Right renal pelvis (tissue), 4 donors: Measurements from ENCODE around the gene EMP1. TPM values are rescaled to one million over a fixed set of nuclear protein-coding genes. Genes with fewer than 3 reads are reported as not detected.
A peak's percentile ranks its signal among the peaks of the same experiment; 100 is the strongest.

ENCODE experiments used
- DNase-seq, 4 donors: peaks; one replicate each; pipeline ENCODE4 v3.0.0-alpha.2; 2013; ENCODE audit warnings: low read depth in 4 of 4, low spot score in 3 of 4, missing footprints in 1 of 4
- polyA plus RNA-seq, 4 donors: library from polyadenylated mRNA; unstranded; fragments of 120-200 nt; gene quantifications; one replicate each; pipeline ENCODE4 v1.2.1, GENCODE V29; 2013; ENCODE audit not compliant: insufficient read length in 4 of 4

Gene EMP1
- polyA plus RNA-seq, 4 donors = 113 to 139 (median 125) TPM

DNA sequence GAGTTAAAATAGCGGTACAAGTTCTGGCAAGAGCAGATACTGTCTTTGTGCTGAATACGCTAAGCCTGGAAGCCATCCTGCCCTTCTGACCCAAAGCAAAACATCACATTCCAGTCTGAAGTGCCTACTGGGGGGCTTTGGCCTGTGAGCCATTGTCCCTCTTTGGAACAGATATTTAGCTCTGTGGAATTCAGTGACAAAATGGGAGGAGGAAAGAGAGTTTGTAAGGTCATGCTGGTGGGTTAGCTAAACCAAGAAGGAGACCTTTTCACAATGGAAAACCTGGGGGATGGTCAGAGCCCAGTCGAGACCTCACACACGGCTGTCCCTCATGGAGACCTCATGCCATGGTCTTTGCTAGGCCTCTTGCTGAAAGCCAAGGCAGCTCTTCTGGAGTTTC, 18.5 kb downstream of the EMP1 start:
- DNase-seq = no peak

GRCh38 chr12:13218641-13219040, 22.1 kb downstream of the EMP1 start:
- DNase-seq = no peak

DNA sequence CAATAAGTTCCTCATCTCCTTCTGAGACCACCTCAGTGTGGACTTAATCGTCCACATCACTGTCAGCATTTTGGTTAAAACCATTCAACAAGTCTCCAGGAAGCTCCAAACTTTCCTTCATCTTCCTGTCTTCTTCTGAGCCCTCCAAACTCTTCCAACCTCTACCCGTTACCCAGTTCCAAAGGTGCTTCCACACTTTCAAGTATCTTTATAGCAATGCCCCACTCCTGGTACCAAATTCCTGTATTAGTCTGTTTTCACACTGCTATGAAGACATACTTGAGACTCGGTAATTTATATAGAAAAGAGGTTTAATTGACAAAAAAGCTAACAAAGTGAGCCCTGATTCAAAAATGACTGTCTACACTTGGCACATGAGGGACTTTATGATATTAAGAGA, 22.8 kb downstream of the EMP1 start:
- no peak for DNase-seq

GRCh38 chr12:13220838-13221237, 24.3 kb downstream of the EMP1 start:
- no peak for DNase-seq

- no peak for DNase-seq
These were observed 25.6 kb downstream of the EMP1 start for GRCh38 chr12:13222076-13222475.

GRCh38 chr12:13223179-13223804, 26.8 kb downstream of the EMP1 start:
- DNase-seq = no peak

- DNase-seq = no peak
These were observed 27.4 kb downstream of the EMP1 start for GRCh38 chr12:13223941-13224340.

DNA sequence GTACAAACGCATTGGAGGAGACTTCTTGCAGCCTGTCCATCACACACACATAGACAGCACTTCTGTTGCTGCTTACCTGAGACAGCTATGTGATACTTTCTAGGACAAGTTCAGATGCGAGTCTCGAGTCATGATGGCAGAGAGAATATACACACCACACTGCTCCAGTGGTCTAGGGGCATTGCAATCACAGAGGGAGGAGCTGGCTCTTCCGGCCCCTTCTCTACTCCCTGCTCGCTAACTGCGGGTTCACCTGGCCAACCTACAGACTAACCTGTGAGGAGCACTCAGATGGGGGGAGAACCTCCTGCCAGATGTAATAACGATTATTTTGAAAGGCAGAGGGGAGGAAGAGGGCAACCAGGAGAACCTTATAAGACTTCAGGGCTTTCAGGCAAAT, 30.7 kb downstream of the EMP1 start:
- no peak for DNase-seq

DNA sequence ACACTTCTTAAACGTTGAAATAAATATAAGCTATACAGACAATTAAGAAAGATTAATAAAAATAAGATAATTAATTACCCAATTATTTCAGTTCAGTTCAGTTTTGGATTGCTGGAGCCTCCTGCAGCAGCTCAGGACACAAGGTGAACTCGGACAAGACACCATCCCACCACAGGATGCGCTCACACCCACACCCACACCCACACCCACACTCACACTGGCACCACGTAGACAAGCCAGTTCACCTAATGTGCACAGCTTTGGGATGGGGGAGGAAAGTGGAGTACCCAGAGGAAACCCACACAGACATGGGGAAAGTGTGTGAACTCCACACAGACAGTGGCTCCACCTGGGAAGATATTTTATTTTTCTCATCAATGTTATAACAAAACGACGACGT, 32.1 kb downstream of the EMP1 start:
- DNase-seq = no peak

DNA sequence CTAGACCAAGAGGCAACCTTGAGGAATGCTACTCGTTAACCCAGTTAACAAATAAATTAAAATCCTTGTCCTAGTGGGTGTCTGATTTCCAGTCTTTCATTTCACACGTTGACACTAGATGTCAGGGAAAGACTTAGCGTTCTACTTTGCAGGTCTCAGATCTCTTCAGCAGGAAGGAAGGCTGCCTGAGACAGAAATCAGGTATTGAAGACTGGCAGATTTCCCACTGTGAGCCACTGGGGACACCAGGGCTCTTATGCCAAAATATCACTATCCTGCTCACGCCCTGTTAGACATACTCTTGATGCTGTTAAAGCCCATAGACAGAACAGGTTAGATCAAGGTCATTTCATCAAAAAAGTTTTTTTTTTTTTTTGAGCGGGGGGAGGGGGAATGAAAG, 33.0 kb downstream of the EMP1 start:
- DNase-seq = no peak

DNA sequence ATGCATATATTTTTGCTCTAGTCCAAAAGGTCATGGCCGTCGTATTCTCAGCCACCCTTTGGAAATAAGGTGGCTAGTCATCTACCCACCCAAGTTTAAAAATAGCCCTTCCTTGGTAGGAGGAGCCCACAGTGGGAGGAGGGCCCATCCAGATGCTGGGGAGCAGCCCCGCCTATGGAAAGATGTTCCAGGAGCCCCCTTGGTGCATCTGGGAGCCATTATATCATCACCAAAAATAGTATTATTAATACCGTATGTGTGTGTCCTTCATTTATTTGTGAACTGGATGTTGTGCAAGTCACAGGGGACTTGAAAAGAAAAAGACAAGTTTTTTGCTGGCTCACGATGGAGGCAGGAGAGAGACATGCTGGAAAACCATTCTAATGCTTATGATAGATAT, 34.0 kb downstream of the EMP1 start:
- no peak for DNase-seq

DNA sequence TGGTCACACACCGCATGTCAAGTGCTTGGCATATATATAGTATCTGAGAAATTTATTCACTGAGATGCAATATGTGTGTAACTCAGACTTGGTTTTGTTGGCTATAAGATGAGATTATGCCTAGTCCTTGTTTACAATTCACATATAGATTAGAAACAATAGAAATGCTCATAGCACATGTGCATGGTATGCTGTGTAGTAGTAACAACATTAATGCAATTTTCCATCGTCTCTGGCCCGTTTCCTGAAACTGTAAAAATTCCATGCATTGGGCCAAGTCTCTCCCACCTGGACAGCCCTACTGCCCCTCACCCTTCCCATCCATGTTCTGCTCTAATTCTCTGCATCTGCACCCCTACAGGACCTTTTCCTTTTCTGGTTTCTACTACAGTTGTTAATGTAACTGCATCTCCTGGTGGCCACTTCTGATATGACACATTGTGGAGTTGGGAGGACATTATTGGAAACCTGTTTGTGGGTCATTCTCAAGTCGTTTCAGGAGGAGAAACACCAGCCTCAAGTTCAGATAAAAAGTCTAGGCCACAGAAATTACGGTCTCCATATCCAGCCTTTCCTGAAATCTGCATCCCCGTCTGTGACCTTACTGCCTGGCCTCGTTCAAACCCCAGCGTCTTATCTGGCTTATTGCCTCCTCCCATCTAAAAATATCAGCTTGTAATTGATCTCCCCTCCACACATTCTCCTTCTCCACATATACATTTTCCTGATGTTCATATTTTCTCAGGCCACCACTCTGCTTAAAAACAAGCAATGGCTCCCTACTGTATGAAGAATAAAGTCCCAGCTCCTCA, 37.5 kb downstream of the EMP1 start:
- peak in 2 of 4 donors; percentile 39 to 52 for DNase-seq

DNA sequence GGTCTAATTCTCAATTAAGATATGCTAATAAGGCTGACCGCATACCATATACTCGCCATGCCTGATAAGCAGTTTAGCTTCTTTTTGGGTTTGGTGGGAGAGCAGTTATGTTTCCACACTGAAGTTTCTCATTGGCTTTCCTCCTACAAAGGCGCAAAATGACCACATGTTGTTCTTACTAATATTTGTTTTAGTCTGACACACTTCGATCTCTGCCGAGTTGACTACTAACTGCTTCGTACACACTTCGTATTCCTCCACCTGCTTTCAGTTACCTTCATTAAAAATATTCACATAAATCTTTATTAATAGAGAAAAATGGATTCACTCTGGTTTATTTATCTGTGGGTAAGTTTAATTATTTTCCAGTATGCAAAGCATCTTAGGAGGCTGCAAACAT, 41.7 kb downstream of the EMP1 start:
- no peak for DNase-seq

DNA sequence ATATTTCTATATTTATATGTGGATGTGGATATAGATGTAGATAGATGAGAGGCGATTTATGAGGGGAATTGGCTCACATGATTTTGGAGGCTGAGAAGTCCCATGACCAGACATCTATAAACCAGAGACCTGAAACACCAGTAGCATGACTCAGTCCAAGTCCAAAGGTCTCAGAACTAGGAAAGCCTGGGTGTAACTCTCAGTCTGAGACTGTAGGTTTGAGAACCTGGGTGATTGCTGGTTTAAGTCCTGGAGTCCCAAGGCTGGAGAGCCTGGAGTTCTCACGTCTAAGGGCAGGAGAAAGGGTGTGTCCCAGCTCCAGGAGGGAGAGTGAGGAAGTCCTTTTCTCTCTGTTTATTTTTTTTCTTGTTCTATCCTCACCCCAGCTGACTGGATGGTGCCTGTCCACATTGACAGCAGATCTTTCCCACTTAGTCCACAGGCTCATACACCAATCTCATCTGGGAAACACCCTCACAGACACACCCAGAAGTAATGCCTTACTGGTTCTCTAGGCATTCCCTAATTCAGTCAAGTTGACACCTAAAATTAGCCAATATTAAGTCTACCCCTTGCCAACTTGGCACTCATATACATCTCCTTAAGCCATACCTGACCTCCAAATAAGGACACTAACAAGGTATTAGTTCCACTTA, 45.4 kb downstream of the EMP1 start:
- no peak for DNase-seq

DNA sequence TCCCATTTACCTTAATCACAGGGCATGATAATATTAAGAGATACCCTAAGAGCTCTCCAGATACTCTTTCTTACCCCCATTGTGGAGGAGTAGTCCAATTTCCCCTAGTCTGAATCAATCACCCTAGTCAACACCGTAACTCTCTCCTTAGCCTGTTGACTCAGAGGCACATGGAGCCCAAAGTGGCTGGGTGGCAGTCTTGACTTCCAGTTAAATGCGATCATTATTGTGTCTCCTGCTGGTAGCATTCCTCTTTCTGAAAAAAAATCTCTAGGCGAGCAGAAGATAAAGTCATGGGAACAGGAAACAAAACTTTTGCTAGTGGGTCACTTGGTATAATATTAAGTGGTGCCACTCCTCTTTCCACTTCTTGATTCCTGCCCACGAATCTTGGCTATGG, 46.4 kb downstream of the EMP1 start:
- DNase-seq = no peak

GRCh38 chr12:13243516-13244070, 47.1 kb downstream of the EMP1 start:
- no peak for DNase-seq

DNA sequence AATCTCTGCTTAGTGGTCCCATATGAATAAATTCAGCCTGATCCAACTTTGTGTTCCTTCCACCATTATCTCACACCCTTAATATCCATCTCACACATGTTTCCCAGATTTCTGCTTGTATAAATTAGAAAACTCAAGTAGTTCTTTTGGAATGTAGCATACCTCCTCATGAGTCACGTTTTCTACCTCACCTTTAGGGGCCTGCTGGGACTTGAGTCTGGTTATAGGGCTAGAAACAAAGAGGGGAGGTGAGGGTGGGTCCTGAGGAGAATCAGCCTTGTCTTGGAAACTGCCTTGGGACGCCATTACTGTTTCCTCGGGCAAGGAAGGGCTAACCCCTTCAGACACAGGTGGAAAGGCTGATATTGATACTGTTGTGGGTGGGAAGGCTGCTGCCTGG, 51.1 kb downstream of the EMP1 start:
- no peak for DNase-seq

GRCh38 chr12:13248964-13249363, 52.4 kb downstream of the EMP1 start:
- no peak for DNase-seq

DNA sequence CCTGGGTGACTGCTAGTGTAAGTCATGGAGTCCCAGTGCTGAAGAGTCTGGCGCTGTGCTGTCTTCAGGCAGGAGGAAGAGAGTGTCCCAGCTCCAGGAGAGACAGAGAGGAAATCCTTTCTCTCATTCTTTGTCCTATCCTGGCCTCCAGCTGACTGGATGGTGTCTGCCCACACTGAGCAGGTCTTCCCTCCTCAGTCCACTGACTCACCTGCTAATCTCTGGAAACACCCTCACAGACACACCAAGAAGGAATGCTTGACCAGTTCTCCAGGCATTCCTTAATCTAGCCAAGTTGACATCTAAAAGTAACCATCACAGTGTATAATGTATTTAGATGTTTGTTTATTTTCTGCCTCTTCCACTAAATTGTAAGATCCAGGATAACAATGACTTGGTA, 53.9 kb downstream of the EMP1 start:
- DNase-seq = no peak

DNA sequence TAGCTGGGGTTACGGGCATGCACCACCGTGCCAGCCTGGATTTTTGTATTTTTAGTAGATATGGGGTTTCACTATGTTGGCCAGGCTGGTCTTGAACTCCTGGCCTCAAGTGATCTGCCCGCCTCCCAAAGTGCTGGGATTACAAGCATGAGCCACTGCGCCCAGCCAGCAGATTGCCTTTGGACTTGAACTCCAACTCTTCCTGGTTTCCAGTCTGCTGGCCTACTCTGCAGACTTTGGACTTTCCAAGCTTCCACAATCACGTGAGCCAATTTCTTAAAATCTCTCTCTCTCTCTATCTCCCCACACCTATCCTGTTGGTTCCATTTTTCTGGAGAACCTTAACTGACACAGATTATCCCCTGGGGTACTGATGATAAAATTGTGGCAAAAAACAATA, 55.0 kb downstream of the EMP1 start:
- DNase-seq = no peak

- DNase-seq = no peak
These were observed 55.5 kb downstream of the EMP1 start for GRCh38 chr12:13252024-13252423.

- DNase-seq = no peak
These were observed 56.1 kb downstream of the EMP1 start for GRCh38 chr12:13252616-13253015.
